GM23338 (cell line): ENCODE data around the gene STX17.

Experiments
- CTCF ChIP-seq, 2 experiments: fragments of 200-600 bp in 1 of 2; sonication (generic) in 1 of 2; conservative IDR thresholded peaks; 2 replicates each; pipeline versions ENCODE4 v1.5.1 to v1.6.1; 2016 to 2017; ENCODE audit warnings: antibody characterized with exemption in 2 of 2, low read depth in 2 of 2, mild to moderate bottlenecking in 2 of 2, moderate library complexity in 1 of 2
- EZH2 ChIP-seq: fragments of 200-600 bp; sonication (generic); IDR thresholded peaks from one replicate; pipeline ENCODE4 v1.8.0; 2017; ENCODE audit warnings: antibody characterized with exemption, mild to moderate bottlenecking, low read depth; ENCODE audit not compliant: unreplicated experiment
- EZH2phosphoT487 ChIP-seq: fragments of 200-600 bp; sonication (generic); IDR thresholded peaks from one replicate; pipeline ENCODE4 v1.8.1; 2018; ENCODE audit warnings: antibody characterized with exemption; ENCODE audit not compliant: unreplicated experiment
- POLR2AphosphoS5 ChIP-seq: IDR thresholded peaks from 2 replicates; pipeline ENCODE4 v1.6.1; 2016; ENCODE audit warnings: antibody characterized with exemption, low read depth
- REST ChIP-seq: IDR thresholded peaks from one replicate; pipeline ENCODE4 v1.6.1; 2018; ENCODE audit warnings: antibody characterized with exemption; ENCODE audit not compliant: unreplicated experiment
- ZNF114 ChIP-seq: fragments of 250-450 bp; sonication (Bioruptor Pico); IDR thresholded peaks from 2 replicates; pipeline ENCODE4 v1.5.0; 2020; ENCODE audit warnings: mild to moderate bottlenecking, moderate library complexity

- TF ChIP-seq CTCF (conservative IDR thresholded peaks at IDR 0.05; ENCODE audit: low read depth in 2 of 2) (no peak), POLR2AphosphoS5 (no peak), EZH2 (no peak), EZH2phosphoT487 (no peak), REST (no peak), ZNF114 (CRISPR knock-in tag) (no peak)
Measured at GRCh38 chr9:99955606-99956005, 49.2 kb downstream of the STX17 start.
